ENCODE measurements around the gene DUSP11. TPM values are rescaled to one million over a fixed set of nuclear protein-coding genes. Genes with fewer than 3 reads are reported as not detected.

DUSP11 gene
- total and polyA plus RNA-seq, 9 of the 15 experiments (the other 6 are each of a cell fraction or from before 2014, with no cell fraction given): 20.7 to 79.8 (median 29.3) TPM

DNA sequence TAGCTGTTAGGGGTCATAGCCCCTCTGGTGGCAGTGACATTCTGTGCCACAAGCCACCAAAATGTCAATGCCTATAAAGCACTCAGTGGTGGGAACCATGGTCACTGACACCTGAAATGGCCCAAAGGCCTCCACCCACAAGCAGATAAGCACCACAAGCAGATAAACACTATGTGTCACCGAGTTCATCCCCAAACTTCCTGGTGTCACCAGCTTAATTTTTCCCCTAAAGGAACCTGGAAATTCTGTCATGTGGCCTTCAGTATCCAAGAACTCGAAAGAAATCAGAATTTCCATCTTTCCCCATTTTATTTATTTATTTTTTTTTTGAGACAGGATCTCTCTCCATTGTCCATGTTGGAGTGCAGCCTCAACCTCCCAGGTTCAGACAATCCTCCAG is 39.1 kb downstream of the DUSP11 start:
- ChIA-PET CTCF (ENCODE audit: low intra/inter-chr PET ratio) (no interaction called here), POLR2A (no interaction called here)
- Histone ChIP-seq H3K79me2 (ENCODE audit: control insufficient read depth, insufficient read depth, low read length) (peaks cover 13% of the 10 kb centered on the region), H3K36me3 (ENCODE audit: control insufficient read depth, insufficient read depth, low read length) (no peaks in the 10 kb centered on the region), H3K9ac (ENCODE audit: insufficient read depth in 1 of 2, low read depth in 2 of 2, low read length in 2 of 2) (no peak overlapping the region), H3K4me2 (ENCODE audit: insufficient read depth, low read length) (no peak overlapping the region), H3K27ac (ENCODE audit: extremely low read depth, low read depth, low read length) (no peak overlapping the region), H3K4me1 (replicated peaks in 1 of 2; ENCODE audit: control insufficient read depth in 2 of 2, insufficient read depth in 2 of 2, low read length in 2 of 2) (peaks cover 4 to 5% of the 10 kb centered on the region in 2 experiments; a peak in 4 of 5 replicates), H3K9me1 (ENCODE audit: control insufficient read depth, insufficient read depth, low read length) (no peaks in the 10 kb centered on the region), H3K4me3 (no peak overlapping the region), H3K9me3 (replicated peaks; ENCODE audit: control insufficient read depth, insufficient read depth, low read depth, low read length) (peaks cover 3% of the 10 kb centered on the region), H4K20me1 (replicated peaks; ENCODE audit: control insufficient read depth, insufficient read depth, low read length) (no peaks in the 10 kb centered on the region), H2AFZ (ENCODE audit: low read depth, low read length) (no peak overlapping the region), H3K27me3 (ENCODE audit: control insufficient read depth in 2 of 2, insufficient read depth in 2 of 2, low read length in 2 of 2) (no peaks in the 10 kb centered on the region)
- 4% methylated on average over 2 of the region's 2 CpGs for WGBS (ENCODE audit: insufficient coverage, low coverage, missing lambda C conversion rate)
- intact Hi-C loops (cut with micrococcal nuclease): no loop called here
- no TSS peak for BruUV-seq (replicated peaks)
- FAIRE-seq (no peak), DNase-seq (ENCODE audit: extremely low read depth in 1 of 4, low spot score in 3 of 4) (no peak), ATAC-seq (no peak)
- in situ Hi-C loops (cut with MboI): no loop called here
- TF ChIP-seq JUND (IDR thresholded peaks at IDR 0.05; ENCODE audit: borderline replicate concordance, low read depth, low read length): peak; percentile 21; the same call in 1 of the 2 replicates
- peak; percentile 23; the same call in 1 of the 3 replicates for TF ChIP-seq JUND (tag; IDR thresholded peaks at IDR 0.05; ENCODE audit: borderline replicate concordance, low read depth, low read length)
- TF ChIP-seq EP300 (IDR thresholded peaks at IDR 0.05; ENCODE audit: low read length): no peak
- TF ChIP-seq GABPA (tag; conservative IDR thresholded peaks at IDR 0.05; ENCODE audit: low read depth): peak; percentile 79
- TF ChIP-seq, protein P1, sequence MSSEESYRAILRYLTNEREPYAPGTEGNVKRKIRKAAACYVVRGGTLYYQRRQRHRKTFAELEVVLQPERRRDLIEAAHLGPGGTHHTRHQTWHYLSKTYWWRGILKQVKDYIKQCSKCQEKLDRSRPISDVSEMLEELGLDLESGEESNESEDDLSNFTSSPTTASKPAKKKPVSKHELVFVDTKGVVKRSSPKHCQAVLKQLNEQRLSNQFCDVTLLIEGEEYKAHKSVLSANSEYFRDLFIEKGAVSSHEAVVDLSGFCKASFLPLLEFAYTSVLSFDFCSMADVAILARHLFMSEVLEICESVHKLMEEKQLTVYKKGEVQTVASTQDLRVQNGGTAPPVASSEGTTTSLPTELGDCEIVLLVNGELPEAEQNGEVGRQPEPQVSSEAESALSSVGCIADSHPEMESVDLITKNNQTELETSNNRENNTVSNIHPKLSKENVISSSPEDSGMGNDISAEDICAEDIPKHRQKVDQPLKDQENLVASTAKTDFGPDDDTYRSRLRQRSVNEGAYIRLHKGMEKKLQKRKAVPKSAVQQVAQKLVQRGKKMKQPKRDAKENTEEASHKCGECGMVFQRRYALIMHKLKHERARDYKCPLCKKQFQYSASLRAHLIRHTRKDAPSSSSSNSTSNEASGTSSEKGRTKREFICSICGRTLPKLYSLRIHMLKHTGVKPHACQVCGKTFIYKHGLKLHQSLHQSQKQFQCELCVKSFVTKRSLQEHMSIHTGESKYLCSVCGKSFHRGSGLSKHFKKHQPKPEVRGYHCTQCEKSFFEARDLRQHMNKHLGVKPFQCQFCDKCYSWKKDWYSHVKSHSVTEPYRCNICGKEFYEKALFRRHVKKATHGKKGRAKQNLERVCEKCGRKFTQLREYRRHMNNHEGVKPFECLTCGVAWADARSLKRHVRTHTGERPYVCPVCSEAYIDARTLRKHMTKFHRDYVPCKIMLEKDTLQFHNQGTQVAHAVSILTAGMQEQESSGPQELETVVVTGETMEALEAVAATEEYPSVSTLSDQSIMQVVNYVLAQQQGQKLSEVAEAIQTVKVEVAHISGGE (CRISPR knock-in tag; IDR thresholded peaks at IDR 0.05): peak in 2 of 3 experiments; percentile 65 to 96; a peak in 4 of 6 replicates
- TF ChIP-seq, protein P2, sequence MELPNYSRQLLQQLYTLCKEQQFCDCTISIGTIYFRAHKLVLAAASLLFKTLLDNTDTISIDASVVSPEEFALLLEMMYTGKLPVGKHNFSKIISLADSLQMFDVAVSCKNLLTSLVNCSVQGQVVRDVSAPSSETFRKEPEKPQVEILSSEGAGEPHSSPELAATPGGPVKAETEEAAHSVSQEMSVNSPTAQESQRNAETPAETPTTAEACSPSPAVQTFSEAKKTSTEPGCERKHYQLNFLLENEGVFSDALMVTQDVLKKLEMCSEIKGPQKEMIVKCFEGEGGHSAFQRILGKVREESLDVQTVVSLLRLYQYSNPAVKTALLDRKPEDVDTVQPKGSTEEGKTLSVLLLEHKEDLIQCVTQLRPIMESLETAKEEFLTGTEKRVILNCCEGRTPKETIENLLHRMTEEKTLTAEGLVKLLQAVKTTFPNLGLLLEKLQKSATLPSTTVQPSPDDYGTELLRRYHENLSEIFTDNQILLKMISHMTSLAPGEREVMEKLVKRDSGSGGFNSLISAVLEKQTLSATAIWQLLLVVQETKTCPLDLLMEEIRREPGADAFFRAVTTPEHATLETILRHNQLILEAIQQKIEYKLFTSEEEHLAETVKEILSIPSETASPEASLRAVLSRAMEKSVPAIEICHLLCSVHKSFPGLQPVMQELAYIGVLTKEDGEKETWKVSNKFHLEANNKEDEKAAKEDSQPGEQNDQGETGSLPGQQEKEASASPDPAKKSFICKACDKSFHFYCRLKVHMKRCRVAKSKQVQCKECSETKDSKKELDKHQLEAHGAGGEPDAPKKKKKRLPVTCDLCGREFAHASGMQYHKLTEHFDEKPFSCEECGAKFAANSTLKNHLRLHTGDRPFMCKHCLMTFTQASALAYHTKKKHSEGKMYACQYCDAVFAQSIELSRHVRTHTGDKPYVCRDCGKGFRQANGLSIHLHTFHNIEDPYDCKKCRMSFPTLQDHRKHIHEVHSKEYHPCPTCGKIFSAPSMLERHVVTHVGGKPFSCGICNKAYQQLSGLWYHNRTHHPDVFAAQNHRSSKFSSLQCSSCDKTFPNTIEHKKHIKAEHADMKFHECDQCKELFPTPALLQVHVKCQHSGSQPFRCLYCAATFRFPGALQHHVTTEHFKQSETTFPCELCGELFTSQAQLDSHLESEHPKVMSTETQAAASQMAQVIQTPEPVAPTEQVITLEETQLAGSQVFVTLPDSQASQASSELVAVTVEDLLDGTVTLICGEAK (IDR thresholded peaks at IDR 0.05): peak; percentile 72
- TF ChIP-seq, protein P2 (CRISPR knock-in tag; IDR thresholded peaks at IDR 0.05): no peak
- TF ChIP-seq, protein P3, sequence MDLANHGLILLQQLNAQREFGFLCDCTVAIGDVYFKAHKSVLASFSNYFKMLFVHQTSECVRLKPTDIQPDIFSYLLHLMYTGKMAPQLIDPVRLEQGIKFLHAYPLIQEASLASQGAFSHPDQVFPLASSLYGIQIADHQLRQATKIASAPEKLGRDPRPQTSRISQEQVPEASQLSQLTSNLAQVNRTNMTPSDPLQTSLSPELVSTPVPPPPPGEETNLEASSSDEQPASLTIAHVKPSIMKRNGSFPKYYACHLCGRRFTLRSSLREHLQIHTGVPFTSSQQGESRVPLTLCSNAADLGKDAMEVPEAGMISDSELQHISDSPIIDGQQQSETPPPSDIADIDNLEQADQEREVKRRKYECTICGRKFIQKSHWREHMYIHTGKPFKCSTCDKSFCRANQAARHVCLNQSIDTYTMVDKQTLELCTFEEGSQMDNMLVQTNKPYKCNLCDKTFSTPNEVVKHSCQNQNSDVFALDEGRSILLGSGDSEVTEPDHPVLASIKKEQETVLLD (IDR thresholded peaks at IDR 0.05): no peak
